CD4-positive, alpha-beta T cell (primary cell): ENCODE results near the gene ZDHHC12. TPM values are rescaled to one million over a fixed set of nuclear protein-coding genes. Genes with fewer than 3 reads are reported as not detected.

ENCODE experiments used
- ATAC-seq: fragments of 200-7000 bp; cut with Tn5 transposase; one replicate; pipeline ENCODE4 v1.10.0; 2022; ENCODE audit warnings: mild to moderate bottlenecking; ENCODE audit not compliant: poor library complexity
- CTCF ChIA-PET: fragments of 350-600 bp; sonication (Branson Sonifier 250); formaldehyde crosslinking; loops from one replicate; lab custom pipeline; 2021; ENCODE audit warnings: antibody characterized with exemption, inconsistent platforms; lab: Charles Lee
- POLR2A ChIA-PET: fragments of 350-600 bp; sonication (Branson Sonifier 250); formaldehyde crosslinking; loops from one replicate; lab custom pipeline; 2021; ENCODE audit warnings: antibody characterized with exemption, inconsistent platforms; lab: Charles Lee
- DNase-seq, 14 experiments: peaks; one replicate each; pipeline ENCODE4 v3.0.0-alpha.2; 2013 to 2020; ENCODE audit warnings: mixed read lengths in 2 of 14
- H3K27ac ChIP-seq, 2 donors: one replicate each; pipeline versions ENCODE4 v1.5.1 to v1.7.0; 2013; ENCODE audit warnings: low read length in 2 of 2, low read depth in 1 of 2, mild to moderate bottlenecking in 1 of 2
- H3K27me3 ChIP-seq, 2 experiments: 1 replicate in 1 of 2; 2 replicates in 1 of 2; pipeline versions ENCODE4 v1.6.1 to v1.7.0; 2013; ENCODE audit warnings: low read length in 2 of 2, control low read depth in 1 of 2, mild to moderate bottlenecking in 1 of 2, moderate library complexity in 1 of 2; ENCODE audit not compliant: insufficient read depth in 2 of 2, control insufficient read depth in 1 of 2
- H3K36me3 ChIP-seq: one replicate; pipeline ENCODE4 v1.6.1; 2013; ENCODE audit warnings: low read length, control low read depth; ENCODE audit not compliant: insufficient read depth
- H3K4me1 ChIP-seq: one replicate; pipeline ENCODE4 v1.6.1; 2013; ENCODE audit warnings: low read length, control low read depth; ENCODE audit not compliant: insufficient read depth
- H3K4me3 ChIP-seq: one replicate; pipeline ENCODE4 v1.5.1; 2013; ENCODE audit warnings: mild to moderate bottlenecking, low read length, moderate library complexity
- H3K9me3 ChIP-seq, 2 experiments: 1 replicate in 1 of 2; 2 replicates in 1 of 2; pipeline versions ENCODE4 v1.6.1 to v1.7.0; 2013; ENCODE audit warnings: low read length in 2 of 2, mild to moderate bottlenecking in 2 of 2, control low read depth in 1 of 2, moderate library complexity in 1 of 2; ENCODE audit not compliant: control insufficient read depth in 1 of 2, insufficient read depth in 1 of 2
- H3K27ac Mint-ChIP-seq: one replicate; pipeline ENCODE4 v1.8.0; 2020; ENCODE audit warnings: mixed read lengths
- H3K27me3 Mint-ChIP-seq: one replicate; pipeline ENCODE4 v1.8.0; 2021; ENCODE audit warnings: mixed read lengths
- H3K36me3 Mint-ChIP-seq: one replicate; pipeline ENCODE4 v1.8.0; 2021; ENCODE audit warnings: low read depth, mixed read lengths
- H3K4me1 Mint-ChIP-seq: one replicate; pipeline ENCODE4 v1.8.0; 2021; ENCODE audit warnings: low read depth, mixed read lengths
- H3K4me3 Mint-ChIP-seq: one replicate; pipeline ENCODE4 v1.8.0; 2020; ENCODE audit warnings: mild to moderate bottlenecking, mixed read lengths
- H3K9me3 Mint-ChIP-seq: one replicate; pipeline ENCODE4 v1.8.0; 2020; ENCODE audit warnings: mixed read lengths
- intact Hi-C, 2 experiments: fragments of 100-400 bp; cut with DNase I in 1 of 2; cut with micrococcal nuclease in 1 of 2; formaldehyde crosslinking; loops; one replicate each; pipeline versions ENCODE4 v1.15.1 to v1.9.0; 2023 to 2025; cut with DNase I, micrococcal nuclease
- total RNA-seq, 174 experiments: library from RNA in 2 of 174; stranded (reverse) in 2 of 174; gene quantifications; one replicate each; pipeline ENCODE4 v1.2.3 and lab custom pipeline; 2021 to 2026
- TF ChIP-seq, protein P1 (sequence below): fragments of 200-600 bp; IDR thresholded peaks from one replicate; pipeline ENCODE4 v1.8.0; 2022; ENCODE audit warnings: antibody characterized with exemption, mild to moderate bottlenecking

ZDHHC12 gene
- total RNA-seq, 2 experiments from 2014 or later: 22.0 to 23.7 TPM

DNA sequence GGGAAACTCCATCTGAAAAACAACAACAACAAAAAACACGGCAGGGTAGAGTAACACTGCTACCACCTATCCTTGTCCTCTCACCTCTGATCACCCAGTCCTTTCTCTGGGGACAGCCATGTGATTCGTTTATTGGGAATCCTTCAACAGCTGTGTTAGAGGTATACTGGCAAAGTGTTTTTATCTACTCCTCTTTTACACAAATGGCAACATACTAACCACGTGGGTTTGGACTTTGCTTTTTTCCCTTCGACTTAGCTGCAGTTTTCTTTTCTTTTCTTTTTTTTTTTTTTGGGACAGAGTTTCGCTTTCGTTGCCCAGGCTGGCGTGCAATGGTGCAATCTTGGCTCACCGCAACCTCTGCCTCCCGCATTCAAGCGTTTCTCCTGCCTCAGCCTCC is 46.1 kb downstream of the ZDHHC12 start:
- ChIA-PET CTCF (no interaction called here), POLR2A (interaction anchor here (0.6 kb wide), 1 partner anchor 39 kb away, joined by 4 read pairs; no protein-coding TSS in a partner anchor)

DNA sequence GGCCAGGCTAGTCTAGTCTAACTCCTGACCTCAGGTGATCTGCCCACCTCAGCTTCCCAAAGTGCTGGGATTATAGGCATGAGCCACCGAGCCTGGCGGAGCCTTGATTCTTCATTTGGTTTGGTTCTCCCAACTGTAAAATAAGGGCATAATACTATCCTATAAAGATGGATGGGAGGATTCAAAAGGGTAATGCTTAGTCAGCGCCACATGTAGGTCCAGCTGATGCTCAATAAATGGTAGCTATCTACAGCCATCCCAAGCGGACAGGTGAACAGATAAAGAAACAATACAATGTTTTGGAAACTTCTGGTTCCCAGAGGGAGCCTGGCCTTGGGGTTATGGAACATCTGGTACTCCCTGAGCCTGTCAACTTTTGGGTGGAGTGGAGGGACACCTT is 48.5 kb downstream of the ZDHHC12 start:
- ATAC-seq (no peak), DNase-seq (no peak)
- Histone ChIP-seq H3K27me3 (no peaks in the 10 kb centered on the region), H3K27ac (no peak overlapping the region), H3K4me1 (no peaks in the 10 kb centered on the region), H3K4me3 (no peak overlapping the region), H3K9me3 (no peaks in the 10 kb centered on the region), H3K36me3 (no peaks in the 10 kb centered on the region)
- Mint-ChIP-seq H3K27ac (no peak overlapping the region), H3K27me3 (no peaks in the 10 kb centered on the region), H3K4me3 (no peak overlapping the region), H3K4me1 (no peaks in the 10 kb centered on the region), H3K36me3 (no peaks in the 10 kb centered on the region), H3K9me3 (no peaks in the 10 kb centered on the region)
- CTCF ChIA-PET: no interaction called here
- TF ChIP-seq, protein P1, sequence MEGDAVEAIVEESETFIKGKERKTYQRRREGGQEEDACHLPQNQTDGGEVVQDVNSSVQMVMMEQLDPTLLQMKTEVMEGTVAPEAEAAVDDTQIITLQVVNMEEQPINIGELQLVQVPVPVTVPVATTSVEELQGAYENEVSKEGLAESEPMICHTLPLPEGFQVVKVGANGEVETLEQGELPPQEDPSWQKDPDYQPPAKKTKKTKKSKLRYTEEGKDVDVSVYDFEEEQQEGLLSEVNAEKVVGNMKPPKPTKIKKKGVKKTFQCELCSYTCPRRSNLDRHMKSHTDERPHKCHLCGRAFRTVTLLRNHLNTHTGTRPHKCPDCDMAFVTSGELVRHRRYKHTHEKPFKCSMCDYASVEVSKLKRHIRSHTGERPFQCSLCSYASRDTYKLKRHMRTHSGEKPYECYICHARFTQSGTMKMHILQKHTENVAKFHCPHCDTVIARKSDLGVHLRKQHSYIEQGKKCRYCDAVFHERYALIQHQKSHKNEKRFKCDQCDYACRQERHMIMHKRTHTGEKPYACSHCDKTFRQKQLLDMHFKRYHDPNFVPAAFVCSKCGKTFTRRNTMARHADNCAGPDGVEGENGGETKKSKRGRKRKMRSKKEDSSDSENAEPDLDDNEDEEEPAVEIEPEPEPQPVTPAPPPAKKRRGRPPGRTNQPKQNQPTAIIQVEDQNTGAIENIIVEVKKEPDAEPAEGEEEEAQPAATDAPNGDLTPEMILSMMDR: no peak
- POLR2A ChIA-PET: interaction anchor here (1.5 kb wide), 1 partner anchor 14 kb away, joined by 5 read pairs; the partner anchor contains the start of gene SET
- intact Hi-C loops: no loop called here

More for the DNA sequence above, 46.1 kb downstream of the ZDHHC12 start:
- no peak for DNase-seq
- Mint-ChIP-seq H3K9me3 (no peaks in the 10 kb centered on the region), H3K27me3 (no peaks in the 10 kb centered on the region), H3K4me3 (no peak overlapping the region), H3K36me3 (no peaks in the 10 kb centered on the region), H3K27ac (no peak overlapping the region), H3K4me1 (no peaks in the 10 kb centered on the region)
- H3K27ac ChIP-seq: no peak overlapping the region
- H3K36me3 ChIP-seq: no peaks in the 10 kb centered on the region
- intact Hi-C loops: no loop called here
- ATAC-seq: no peak
- no peaks in the 10 kb centered on the region for H3K9me3 ChIP-seq
- H3K4me3 ChIP-seq: no peak overlapping the region
- TF ChIP-seq, protein P1: no peak
- H3K27me3 ChIP-seq: no peaks in the 10 kb centered on the region
- peaks cover under 1% of the 10 kb centered on the region for H3K4me1 ChIP-seq

Other genes starting within 250 kb of the ZDHHC12 start
- 1 to 10 TPM; 8.0 to 8.4 TPM for gene GLE1, start 219.4 kb downstream of the ZDHHC12 start, total RNA-seq
- 100 to 1,000 TPM; 386 to 392 TPM for gene SPTAN1, start 171.5 kb downstream of the ZDHHC12 start, total RNA-seq
- gene DYNC2I2, start 67.3 kb downstream of the ZDHHC12 start, total RNA-seq: 1 to 10 TPM; 2.2 to 3.2 TPM
- 100 to 1,000 TPM; 228 to 241 TPM for gene SET, start 34.9 kb downstream of the ZDHHC12 start, total RNA-seq
- 1 to 10 TPM in 1 of 2 experiments, under 1 TPM in 1; 0.95 to 1.9 TPM for gene PKN3, start 21.6 kb downstream of the ZDHHC12 start, total RNA-seq
- gene ZER1, start 47.8 kb upstream of the ZDHHC12 start, total RNA-seq: 10 to 100 TPM; 25.4 to 32.6 TPM
- gene TBC1D13, start 63.1 kb upstream of the ZDHHC12 start, total RNA-seq: 10 to 100 TPM; 25.4 to 28.7 TPM
- gene ENDOG, start 94.4 kb upstream of the ZDHHC12 start, total RNA-seq: 1 to 10 TPM; 3.2 to 3.7 TPM
- gene SPOUT1, start 105.7 kb upstream of the ZDHHC12 start, total RNA-seq: 10 to 100 TPM; 22.2 to 27.6 TPM
- 1 to 10 TPM; 2.8 to 4.7 TPM for gene KYAT1, start 157.8 kb upstream of the ZDHHC12 start, total RNA-seq
- 10 to 100 TPM; 35.0 to 35.8 TPM for gene LRRC8A, start 158.0 kb upstream of the ZDHHC12 start, total RNA-seq
- gene PHYHD1, start 196.9 kb upstream of the ZDHHC12 start, total RNA-seq: 1 to 10 TPM; 1.6 to 2.6 TPM
- 1 to 10 TPM; 7.4 to 7.8 TPM for gene DOLK, start 223.5 kb upstream of the ZDHHC12 start, total RNA-seq
- gene NUP188, start 223.6 kb upstream of the ZDHHC12 start, total RNA-seq: 10 to 100 TPM; 43.0 to 43.9 TPM